ENCODE results near the gene BANP. TPM values are rescaled to one million over a fixed set of nuclear protein-coding genes. Genes with fewer than 3 reads are reported as not detected.
"Not testable (repeated sequence)": the region's sequence is repeated elsewhere in the genome, so short reads cannot be mapped to it uniquely, and the experiment has no call there.

BANP gene
- total RNA-seq: 10 to 100 TPM in 3 of 4 donors, 1 to 10 TPM in 1; 7.4 to 45.5 (median 20.3) TPM

- H3K27me3 ChIP-seq: no peaks in the 10 kb centered on the region
- H3K27ac ChIP-seq: peak within 1 kb of the TSS; percentile 98 to 99
- peak in 3 of 4 experiments; percentile 49 to 68 (median 53) for TF ChIP-seq CTCF (IDR thresholded peaks at IDR 0.05)
- peak; percentile 71 to 84 for TF ChIP-seq POLR2A (IDR thresholded peaks at IDR 0.05)
- intact Hi-C loops (cut with DNase I; ENCODE audit: low total_unique reads): no loop called here
- H3K4me3 ChIP-seq: peak within 1 kb of the TSS; percentile 96 to 98
- H3K4me1 ChIP-seq: peaks cover 0 to 3% of the 10 kb centered on the region in 2 donors
- H3K36me3 ChIP-seq: no peaks in the 10 kb centered on the region
- peak; percentile 96 to 98 for DNase-seq
- H3K9me3 ChIP-seq: no peaks in the 10 kb centered on the region
These were observed at the start of gene BANP for GRCh38 chr16:87950765-87951551. Gene BANP (plus strand): TSS chr16:87951434. CDS start chr16:87975116, 23,682 bp downstream.

- H3K4me1 ChIP-seq; H3K36me3 ChIP-seq; DNase-seq; H3K27me3 ChIP-seq; H3K27ac ChIP-seq; H3K4me3 ChIP-seq; H3K9me3 ChIP-seq; intact Hi-C loops (cut with DNase I; ENCODE audit: low total_unique reads): not testable (repeated sequence)
These were observed 46.3 kb upstream of the BANP start for GRCh38 chr16:87904963-87905362.

DNA sequence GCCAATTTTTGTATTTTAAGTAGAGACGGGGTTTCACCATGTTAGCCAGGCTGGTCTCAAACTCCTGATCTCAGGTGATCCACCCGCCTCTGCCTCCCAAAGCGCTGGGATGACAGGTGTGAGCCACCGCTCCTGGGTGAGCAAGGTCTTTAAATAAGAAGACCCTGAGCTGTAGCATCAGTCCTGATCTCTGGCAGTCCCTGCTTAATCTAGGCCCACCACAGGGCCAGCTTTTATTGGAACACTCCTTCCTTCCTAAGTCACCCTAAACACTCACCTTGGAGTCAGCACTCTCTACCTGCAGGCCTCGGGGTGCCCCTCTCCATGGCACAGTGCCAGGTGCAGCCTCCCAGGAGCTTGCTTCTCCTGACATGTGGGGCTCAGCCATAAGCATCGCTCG lies 45.7 kb upstream of the BANP start:
- H3K4me3 ChIP-seq; H3K36me3 ChIP-seq; H3K27ac ChIP-seq; DNase-seq; H3K9me3 ChIP-seq; H3K4me1 ChIP-seq; intact Hi-C loops (cut with DNase I; ENCODE audit: low total_unique reads); H3K27me3 ChIP-seq: not testable (repeated sequence)

DNA sequence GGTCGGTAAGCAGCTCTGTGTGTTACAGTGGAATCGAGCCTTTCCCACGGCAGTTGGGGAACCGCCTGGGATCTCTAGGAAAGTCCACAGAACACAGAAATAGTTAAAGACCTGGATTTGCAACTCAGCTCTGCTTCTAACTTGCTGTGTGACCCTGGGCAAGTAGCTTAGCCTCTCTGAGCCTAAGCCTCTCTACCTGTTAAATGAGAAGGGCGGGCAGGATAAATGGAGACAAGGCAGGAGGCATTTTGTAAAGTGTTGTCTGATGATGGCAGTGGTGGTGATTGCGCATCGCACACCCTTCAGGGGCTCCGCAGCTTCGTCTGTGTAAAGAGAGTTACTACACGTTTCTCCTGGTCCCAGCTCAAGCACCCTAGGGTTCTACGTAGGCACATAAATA lies 43.1 kb upstream of the BANP start:
- H3K27ac ChIP-seq; H3K9me3 ChIP-seq; H3K4me1 ChIP-seq; H3K27me3 ChIP-seq; intact Hi-C loops (cut with DNase I; ENCODE audit: low total_unique reads); DNase-seq; H3K4me3 ChIP-seq; H3K36me3 ChIP-seq: not testable (repeated sequence)

GRCh38 chr16:87909203-87909935 lies 41.9 kb upstream of the BANP start:
- peak; percentile 57 to 70 (median 62) for TF ChIP-seq CTCF (IDR thresholded peaks at IDR 0.05)
- DNase-seq: peak; percentile 18 to 58

DNA sequence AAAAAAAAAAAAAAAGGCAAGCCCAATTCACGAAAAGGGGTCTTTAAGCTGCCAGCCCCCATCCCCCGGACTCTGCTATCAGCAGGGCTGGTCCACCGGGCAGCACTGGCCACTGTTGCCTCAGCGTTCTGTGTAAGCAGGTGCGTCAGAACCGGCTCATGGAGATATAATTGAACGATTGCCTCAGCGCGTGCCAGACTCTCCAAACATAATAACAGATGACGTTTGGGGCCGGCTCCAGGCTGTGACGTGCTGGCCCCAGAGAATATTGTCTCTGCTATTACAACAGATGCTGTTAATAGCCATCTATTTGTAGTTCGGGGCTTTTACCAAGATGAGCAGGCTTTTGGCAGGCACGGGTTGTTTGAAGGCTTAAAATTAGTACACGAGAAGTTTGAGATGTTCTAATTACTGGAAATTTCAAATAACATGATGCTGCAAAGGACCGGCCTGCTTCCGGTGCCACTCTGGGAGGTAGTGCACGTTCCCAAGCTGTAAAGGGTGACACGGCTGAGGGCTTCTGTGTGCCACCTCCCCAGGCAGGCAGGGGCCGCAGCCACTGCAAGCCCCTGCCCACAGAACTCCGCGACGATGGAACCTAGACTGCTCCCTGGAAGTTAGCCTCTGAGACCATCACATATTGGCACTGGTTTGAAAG lies 40.0 kb upstream of the BANP start:
- H3K9me3 ChIP-seq; intact Hi-C loops (cut with DNase I; ENCODE audit: low total_unique reads); H3K4me3 ChIP-seq; H3K27ac ChIP-seq; H3K36me3 ChIP-seq; H3K4me1 ChIP-seq; H3K27me3 ChIP-seq: not testable (repeated sequence)
- peak; percentile 49 to 56 for DNase-seq

More at GRCh38 chr16:87909203-87909935, 41.9 kb upstream of the BANP start:
- H3K4me3 ChIP-seq; H3K36me3 ChIP-seq; H3K9me3 ChIP-seq; H3K27me3 ChIP-seq; H3K27ac ChIP-seq; H3K4me1 ChIP-seq; intact Hi-C loops (cut with DNase I; ENCODE audit: low total_unique reads): not testable (repeated sequence)

DNA sequence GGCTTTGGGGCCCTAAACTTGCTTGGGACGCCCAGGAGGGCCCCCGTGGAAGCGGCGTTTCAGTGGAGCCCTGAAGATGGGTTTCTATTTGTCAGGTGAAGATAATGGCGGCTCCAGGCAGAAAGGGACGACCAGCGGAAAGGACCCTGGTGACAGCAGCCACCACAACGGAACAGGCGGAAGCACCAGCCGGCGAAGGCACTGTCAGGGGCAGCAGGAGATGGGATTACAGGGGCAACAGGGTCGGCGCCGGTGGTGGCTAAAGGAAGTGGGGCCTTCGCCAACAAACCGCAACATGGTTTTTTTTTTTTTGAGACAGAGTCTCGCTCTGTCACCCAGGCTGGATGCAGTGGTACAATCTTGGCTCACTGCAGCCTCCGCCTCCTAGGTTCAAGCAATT lies 38.5 kb upstream of the BANP start:
- H3K36me3 ChIP-seq; intact Hi-C loops (cut with DNase I; ENCODE audit: low total_unique reads); DNase-seq; H3K9me3 ChIP-seq; H3K4me1 ChIP-seq; H3K4me3 ChIP-seq; H3K27me3 ChIP-seq; H3K27ac ChIP-seq: not testable (repeated sequence)

GRCh38 chr16:87914021-87914725 lies 37.1 kb upstream of the BANP start:
- H3K36me3 ChIP-seq; H3K27ac ChIP-seq; H3K27me3 ChIP-seq; intact Hi-C loops (cut with DNase I; ENCODE audit: low total_unique reads); DNase-seq; H3K9me3 ChIP-seq; H3K4me3 ChIP-seq; H3K4me1 ChIP-seq: not testable (repeated sequence)
